ENCODE measurements around the gene TTC28.

DNA sequence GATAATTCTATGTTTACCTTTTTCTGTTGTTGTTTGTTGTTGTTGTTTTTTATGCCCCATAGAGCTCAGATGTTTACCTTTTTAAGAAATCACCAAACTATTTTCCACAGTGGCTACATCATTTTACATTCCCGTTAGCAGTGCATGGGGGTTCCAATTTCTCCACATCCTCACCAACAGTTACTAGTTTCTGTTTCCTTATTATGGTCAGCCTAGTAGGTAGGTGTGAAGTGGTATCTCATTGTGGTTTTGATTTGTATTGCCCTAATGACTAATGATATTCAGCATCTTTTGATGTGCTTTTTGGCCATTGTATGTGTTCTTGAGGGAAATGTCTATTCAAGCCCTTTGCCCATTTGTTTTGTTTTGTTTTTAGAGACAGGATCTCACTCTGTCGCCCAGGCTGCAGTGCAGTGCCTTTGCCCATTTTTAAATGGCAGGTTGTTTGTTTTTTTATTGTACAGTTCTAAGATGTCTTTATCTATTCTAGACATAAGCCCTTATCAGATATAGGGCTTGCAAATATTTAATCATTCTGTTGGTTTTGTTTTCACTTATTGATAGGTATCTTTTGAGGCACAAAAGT is 34.5 kb upstream of the TTC28 start:
- TF ChIP-seq CTCF (IDR thresholded peaks at IDR 0.05; ENCODE audit: insufficient read depth, low read length, poor library complexity, severe bottlenecking) (no peak), EZH2phosphoT487 (conservative IDR thresholded peaks at IDR 0.05; ENCODE audit: low read length) (no peak)

All from SU-DHL-6 (cell line).